HG03103 (cell line): ENCODE measurements around the gene CABLES1.
"Not testable (repeated sequence)": the region's sequence is repeated elsewhere in the genome, so short reads cannot be mapped to it uniquely, and the experiment has no call there.

Source experiments
- ATAC-seq: cut with Tn5 transposase; IDR thresholded peaks from one replicate; pipeline ENCODE4 v1.9.1; 2021; ENCODE audit warnings: low read depth; ENCODE audit not compliant: unreplicated experiment

CABLES1 gene

DNA sequence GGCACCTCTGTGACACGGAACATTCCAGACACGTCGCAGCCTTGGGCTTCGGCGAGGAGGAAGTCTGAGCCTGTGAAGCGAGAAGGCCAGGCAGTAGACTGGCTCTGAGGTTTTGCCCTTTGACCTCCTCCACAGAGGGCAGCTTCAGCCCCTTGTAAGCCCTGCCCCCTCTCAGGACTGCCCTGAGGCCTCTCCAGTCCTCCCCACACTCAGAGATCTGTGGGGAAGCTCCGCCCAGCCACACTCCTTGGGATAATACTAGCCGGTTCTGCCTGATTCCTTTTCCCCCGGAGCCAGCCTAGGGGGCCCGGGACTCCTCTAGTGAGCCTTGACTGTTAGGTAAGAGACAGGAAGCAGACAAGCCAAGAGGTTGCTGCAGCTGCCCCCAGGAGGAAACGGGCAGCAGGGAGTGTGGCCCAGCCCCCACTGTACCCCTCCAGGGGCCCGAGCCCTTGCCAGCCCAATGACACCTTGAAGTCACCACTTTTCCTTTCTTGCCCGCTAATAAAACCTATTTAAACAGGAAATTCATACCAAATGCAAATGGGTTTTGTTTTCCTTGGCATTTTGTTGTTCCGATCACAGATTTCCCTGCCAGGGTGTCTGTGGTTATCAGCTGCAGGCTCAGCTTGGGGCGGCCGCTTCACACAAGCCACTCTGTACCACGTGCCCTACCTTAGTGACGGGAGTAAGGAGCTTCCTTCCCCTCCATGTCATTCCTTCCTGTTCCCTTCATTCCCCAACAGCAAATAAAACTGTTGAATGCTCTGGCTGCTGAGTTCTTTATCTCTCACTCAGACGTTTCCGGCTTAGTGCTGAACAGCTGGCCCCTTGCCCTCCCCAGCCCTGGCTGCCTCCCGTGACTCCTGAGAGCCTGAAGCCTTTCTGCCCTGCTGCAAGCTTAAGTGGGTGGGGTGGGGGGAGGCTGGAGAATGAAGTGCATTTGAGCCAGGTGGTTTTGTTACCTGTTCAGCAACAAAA lies 124.7 kb downstream of the CABLES1 start:
- ATAC-seq: no peak

DNA sequence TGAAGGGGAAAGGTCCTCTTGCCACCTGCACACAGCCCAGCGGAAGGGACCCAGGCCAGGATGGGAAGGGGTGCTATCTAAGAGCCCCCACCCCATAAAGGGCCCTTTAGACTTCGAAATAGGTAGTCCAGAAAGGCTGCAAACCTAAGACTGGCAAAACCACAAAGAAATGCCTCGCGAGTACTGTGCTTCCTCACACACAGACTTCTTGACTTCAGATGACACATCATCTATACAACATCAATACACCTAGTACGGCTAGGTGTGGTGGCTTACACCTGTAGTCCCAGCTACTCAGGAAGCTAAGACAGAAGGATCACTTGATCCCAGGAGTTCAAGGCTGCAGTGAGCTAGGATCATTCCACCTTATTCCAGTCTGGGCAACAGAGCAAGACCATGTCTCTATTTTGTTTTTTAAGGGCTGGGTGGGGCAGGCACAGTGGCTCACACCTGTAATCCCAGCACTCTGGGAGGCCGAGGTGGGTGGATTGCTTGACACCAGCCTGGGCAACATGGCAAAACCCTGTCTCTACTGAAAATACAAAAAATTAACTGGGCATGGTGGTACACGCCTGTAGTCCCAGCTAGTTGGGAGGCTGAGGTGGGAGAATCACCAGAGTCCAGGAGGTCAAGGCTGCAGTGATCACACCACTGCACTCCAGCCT lies 125.8 kb downstream of the CABLES1 start:
- ATAC-seq: no peak

DNA sequence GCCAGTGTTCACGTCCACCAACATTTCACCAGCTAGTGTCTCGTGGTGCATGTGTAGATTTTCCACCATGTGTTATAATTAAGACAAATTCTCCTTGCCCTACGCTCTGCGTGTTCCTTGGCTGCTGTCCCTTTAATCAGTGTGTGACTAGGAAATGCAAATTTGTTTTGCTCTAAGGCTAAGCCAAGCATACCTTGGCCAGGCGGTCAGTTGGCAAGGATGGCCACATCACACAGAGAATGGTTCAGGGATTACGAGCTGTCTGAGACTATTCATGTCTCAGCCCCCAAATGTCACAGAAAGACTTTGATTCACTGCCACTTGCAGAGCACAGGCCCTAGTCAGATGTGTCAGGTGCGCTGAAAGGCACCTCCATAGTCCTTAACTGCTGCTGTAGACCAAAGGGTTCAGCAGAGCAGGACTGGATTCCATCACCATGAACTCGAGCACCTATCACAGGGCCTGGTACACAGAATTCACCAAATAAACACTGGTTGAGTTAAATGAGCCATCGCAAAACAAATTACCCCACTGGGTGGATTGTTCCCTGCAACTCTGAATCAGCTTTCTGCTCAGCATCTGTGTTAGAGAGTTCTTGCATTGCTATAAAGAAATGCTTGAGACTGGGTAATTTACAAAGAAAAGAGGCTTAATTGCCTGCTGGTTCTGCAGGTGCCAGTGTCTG lies 128.4 kb downstream of the CABLES1 start:
- ATAC-seq: no peak

DNA sequence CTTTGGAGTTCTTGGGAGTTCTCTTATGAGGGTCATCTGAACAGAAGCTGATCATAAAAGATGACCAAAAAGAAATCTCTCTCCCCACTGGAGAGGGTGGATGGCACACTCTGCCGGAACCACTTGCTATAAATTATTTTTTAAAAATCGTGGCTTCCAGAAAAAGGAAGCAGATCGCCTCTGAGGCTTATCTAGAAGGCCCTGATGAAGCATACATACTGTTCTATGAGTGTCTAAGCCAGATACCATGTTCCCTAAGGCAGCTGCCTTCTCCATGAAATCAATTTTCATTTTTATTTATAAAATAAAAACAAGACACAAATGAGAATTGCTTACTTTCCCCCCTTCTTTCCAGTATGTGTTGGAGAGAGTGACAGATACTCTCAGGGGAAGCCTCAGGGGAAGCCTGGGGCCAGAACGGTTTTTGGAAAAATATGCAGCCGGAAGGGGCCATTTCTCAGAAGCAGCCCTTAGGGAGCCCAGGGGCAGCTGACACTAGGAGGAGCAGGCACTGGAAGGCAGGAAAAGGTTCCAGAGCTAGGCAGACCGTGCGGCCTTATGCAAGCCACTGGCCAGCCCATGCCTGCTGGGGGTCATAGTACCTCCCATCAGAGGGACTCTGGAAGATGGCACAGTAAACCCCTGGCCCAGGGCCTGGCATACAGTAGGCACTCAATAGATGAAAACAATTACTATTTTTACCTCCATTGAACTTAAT lies 130.6 kb downstream of the CABLES1 start:
- ATAC-seq: no peak

DNA sequence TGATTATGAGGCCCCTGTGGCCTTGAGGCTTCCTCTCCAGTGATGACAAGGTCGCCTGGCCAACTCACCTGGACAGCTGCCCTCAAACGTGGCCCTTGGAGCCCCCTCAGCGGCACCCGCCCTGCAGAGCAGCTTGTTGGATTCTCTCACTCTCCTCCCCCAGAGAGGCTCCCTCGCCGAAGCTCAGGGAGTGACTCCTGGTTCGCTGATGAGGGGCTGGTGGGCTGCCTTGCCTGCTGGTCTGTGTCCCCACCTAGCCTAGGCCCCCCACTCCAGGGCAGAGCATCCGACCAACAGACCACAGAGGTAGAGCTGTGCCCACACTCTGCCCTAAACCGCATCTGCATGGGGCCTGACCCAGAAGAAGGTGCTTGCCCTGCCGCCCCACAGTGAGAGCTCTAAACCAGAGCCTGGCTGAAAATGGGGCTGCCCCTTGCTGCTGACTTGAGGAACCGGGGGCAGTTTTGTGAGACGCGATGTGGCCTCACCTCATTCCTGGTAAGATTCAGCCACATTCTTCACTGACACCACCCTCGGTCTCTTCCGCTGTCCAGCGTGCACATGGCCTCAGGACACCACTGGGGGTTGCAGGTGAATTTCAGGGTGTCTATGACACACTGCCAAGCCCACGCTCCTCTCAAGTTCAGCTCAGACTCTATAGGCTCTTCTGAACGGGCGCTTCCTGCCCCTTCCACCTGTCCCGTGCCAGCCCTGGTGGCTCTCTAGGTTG lies 131.6 kb downstream of the CABLES1 start:
- no peak for ATAC-seq

DNA sequence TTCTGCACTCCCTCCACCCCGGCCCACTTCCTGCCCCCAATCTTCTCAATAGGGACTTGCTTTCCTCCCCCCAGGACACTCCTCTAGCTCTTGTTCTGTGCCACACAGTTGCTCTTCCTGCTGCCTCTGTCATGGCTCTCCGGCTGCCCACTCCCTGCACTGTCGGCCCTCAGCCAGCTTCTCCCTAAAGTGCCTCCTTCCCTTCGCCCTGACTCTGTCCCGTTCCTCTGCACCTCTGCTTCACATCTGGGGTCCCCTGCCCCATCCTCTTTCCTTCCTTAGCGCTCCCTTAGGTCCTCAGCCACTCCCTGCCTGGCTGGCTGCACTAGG lies 132.1 kb downstream of the CABLES1 start:
- no peak for ATAC-seq

DNA sequence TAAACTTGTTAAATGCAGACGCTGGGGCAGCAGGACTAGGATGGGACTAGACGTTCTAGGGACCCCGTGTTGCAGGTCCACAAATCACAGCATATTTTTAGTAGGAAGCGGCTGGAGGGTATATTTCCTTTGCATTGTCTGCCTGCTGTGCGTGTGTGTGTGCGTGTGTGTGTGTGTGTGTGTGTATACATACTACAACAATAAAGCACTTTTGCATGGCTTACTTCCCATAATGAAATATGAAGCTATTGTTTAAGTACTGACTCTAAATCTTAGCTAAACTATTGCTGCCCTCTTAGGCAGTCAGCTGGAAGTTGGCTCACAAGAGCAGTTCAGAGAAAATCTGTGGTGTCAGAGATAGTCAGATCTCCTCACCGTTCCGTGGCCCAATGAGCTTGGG lies 133.4 kb downstream of the CABLES1 start:
- ATAC-seq: no peak

DNA sequence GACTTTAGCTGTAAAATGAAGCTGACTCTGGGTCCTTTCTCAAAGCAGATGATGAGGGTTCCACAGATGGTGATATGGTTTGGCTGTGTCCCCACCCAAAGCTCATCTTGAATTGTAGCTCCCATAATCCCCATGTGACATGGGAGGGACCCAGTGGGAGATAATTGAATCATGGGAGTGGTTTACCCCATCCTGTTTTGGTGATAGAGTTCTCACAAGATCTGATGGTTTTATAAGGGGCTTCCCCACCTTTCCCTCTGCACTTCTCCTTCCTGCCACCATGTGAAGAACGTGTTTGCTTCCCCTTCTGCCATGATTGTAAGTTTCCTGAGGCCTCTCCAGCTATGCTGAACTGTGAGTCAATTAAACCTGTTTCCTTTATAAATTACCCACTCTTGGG lies 133.8 kb downstream of the CABLES1 start:
- ATAC-seq: not testable (repeated sequence)

DNA sequence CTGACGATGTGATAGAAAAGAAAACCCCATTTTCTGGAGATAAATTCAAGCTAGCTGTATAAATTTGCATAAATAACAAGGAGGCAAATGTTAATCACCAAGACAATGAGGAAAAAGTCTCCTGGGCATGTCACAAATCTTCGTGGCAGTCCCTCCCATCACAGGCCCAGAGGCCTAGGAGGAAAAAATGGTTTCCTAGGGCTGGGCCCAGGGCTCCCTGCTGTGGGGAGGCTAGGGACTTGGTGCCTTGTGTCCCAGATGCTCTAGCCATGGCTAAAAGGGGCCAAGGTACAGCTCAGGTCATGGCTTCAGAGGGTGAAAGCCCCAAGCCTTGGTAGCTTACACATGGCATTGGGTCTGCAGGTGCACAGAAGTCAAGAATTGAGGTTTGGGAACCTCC lies 134.6 kb downstream of the CABLES1 start:
- ATAC-seq: no peak

DNA sequence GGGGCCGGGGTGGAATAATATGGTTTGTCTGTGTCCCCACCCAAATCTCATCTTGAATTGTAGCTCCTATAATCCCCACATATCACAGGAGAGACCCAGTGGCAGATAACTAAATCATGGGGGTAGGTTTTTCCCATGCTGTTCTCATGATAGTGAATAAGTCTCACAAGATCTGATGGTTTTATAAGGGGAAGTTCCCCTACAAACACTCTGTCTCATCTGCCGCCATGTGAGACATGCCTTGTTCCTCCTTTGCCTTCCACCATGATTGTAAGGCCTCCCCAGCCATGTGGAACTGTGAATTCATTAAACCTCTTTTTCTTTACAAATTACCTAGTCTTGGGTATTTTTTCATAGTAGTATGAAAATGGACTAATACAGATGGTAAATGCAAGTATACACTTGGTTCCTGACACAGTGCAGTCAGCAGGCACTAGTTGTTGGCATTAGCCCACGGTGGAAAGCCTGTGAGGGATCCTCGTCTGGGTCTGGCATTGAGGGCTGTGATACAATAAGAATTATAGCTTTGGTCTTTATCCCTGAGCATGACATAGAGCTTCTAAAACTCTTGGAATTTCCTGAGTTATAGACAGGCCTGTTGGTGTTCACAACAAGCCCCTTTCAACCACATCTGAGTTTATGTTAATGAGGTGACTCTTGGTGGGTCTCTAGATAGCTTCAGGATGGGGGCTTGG lies 135.8 kb downstream of the CABLES1 start:
- no peak for ATAC-seq

DNA sequence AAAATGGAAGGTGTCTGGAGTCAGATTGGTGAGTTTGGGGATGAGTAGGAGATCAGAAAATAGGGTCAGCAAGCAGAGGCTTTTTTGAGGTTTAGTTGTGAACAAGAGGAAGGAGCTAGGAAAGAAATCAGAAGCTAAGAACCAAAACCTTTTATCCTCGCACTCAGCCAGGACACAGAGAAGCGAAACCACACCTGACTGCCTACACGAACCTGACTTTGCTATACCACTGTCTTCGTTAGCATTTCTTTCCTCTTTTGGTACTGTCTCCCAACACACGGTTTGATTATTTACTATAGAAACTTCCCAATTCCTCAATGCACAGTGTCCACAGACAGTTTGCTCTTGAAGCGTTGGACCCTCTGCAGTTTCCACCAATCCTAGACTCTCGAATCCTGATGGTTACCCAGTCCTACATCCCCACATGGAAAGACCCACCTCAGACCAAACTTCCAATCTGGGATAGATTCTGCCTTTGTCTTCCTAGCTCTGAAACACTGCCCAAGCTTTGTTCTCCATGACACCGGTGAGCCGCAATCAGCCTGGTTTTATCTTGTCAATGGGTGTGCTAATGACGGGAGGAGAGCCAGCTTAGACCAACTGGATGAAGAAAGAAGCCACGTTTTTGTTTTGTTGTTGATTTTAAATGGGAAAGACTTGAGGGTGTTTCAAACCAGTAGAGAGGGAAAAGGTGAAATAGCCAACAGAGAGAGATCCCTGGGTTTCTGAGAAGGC lies 137.4 kb downstream of the CABLES1 start:
- ATAC-seq: no peak

DNA sequence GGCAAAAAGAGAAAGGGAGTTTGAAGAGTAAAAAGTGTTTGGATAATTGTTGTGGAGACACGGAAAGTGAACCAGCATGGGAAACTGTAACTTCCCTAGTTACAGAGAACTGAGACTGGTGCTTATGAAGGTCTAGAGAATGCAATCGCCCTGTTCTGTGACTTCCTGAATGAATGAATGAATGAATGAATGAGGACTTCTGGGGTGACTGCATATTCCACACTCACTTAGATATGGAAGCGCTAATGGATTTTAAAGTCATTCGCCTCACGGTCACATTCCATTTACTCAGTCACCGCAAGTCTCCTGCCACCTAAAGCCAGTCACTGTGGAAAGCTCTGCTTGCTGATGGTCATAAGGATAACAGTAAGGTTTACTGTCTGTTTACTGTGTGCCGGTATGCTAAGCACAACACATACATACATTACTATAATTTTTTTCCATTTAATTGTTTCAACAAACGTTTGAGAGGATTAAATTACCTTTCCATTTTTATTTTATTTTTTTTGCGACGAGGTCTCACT lies 138.2 kb downstream of the CABLES1 start:
- no peak for ATAC-seq

DNA sequence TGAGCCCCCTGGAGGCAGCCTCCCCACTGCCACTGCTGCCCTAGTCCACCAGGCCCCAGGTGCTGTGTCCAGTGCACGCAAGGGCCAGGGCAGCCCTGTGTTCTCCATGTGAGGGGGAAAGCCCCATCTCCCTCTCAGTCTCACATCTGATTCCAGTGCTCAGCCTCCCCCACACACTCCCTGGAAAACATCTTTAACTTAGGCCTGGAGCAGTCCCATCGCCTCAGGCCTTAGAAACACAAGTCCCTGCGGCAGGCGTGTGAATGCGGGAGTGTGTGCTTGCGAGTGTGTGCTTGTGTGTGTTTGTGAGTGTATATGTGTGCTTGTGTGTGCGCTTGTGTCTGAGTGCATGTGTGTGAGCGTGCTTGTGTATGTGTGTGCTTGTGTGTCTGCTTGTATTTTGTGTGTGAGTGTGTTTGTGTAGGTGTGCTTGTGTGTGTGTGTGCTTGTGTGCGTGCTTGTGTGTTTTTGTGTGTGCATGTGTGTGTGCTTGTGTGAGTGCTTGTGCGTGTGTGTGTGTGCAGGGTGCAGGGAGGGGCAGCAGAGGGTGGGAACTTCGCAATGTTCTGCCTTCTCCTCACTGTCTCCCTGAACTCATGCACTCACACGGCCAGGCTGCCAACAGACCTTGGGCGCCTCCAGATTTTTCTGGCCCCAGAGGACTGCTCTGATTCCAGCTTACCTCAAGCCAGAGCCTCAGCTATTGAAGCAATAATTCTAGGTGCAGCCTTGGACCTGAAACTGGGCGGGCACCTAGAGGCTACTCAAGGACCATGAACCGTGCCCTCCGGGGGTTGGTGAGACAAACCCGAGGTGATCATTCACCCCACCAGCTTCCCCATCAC lies 139.6 kb downstream of the CABLES1 start:
- no peak for ATAC-seq

DNA sequence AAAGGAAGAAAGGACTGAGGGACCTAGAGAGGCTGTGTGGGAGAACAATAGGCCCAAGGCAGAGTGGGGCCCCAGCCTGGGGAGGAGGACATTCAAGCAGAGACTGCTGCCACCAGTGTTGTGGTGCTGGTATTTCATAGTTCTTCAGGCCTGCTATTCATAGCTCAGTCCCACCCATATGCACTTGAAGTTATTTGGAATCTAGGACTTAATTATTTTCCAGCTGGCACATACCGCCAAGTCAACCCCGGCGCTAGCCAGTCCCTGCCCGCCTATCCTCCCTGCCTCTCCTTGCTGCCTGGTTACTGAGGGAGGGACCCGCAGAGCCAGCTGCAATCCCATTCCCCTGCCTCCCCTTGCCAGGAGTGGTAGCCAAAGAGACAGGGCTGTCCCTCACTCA lies 141.2 kb downstream of the CABLES1 start:
- ATAC-seq: no peak

DNA sequence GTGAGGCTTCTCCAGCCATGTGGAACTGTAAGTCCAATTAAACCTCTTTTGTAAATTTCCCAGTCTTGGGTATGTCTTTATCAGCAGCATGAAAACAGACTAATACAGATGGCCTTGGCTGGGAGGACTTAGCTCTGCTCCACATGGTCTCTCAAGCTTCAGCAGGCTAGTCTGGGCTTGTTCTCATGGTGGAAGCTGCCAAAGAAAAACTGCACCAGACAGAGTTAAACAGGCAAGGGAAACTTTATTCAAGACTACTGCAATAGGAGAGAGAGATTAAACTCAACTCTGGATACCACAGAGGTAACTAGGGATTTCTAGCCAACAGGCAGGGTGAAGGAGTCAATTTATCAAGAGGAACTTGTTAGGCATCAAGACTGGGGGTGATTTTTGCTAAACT lies 142.1 kb downstream of the CABLES1 start:
- no peak for ATAC-seq

DNA sequence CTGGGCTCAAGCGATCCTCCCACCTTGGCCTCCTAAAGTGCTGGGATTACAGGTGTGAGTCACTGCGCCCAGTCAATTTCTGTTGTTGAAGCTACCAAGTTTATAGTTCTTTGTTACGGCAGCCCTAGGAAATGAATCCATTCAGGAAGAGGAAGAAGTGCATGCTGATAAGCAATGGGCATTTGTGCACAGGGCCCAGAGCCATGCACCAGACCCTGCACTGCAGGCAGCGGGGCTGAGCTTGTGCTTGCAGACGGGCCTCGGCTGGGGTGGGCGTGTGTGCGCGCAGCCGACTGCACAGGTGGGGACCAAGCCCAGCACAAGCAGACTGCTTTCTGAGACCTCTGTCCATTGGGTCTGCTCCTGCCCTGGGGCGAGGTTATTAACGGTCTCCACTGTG lies 144.6 kb downstream of the CABLES1 start:
- ATAC-seq: no peak

DNA sequence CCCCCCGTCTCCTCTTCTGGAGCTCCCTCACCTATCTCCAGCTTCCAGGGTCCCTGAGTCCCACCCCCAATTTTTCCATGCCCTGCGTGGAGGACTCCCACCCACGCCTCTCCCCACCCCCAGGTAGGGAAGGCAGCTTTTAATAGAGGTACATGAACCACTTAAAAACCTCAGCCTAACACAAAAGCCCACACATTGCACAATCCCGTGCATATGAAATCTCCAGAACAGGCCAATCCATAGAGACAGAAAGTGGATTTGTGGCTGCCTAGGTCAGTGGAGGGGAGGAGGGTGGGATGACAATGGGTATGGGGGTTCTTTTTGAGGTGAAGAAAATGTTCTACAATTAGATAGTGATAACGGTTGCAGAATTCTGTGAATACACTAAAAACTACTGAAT lies 145.6 kb downstream of the CABLES1 start:
- ATAC-seq: no peak
